HG03520 (cell line): ENCODE measurements around the gene RBX1.
"Not testable (repeated sequence)": the region's sequence is repeated elsewhere in the genome, so short reads cannot be mapped to it uniquely, and the experiment has no call there.

Experiments
- ATAC-seq: cut with Tn5 transposase; IDR thresholded peaks from one replicate; pipeline ENCODE4 v1.9.1; 2021; ENCODE audit warnings: mild to moderate bottlenecking, moderate library complexity; ENCODE audit not compliant: unreplicated experiment

The RBX1 gene

GRCh38 chr22:40950962-40951794 is at the start of gene RBX1:
Gene RBX1 (plus strand): TSS chr22:40951378. CDS start chr22:40951399, 21 bp downstream.
- peak; percentile 73 for ATAC-seq

- ATAC-seq, result no peak
Measured at GRCh38 chr22:40904101-40904500, 47.1 kb upstream of the RBX1 start.

GRCh38 chr22:40908895-40909294 is 42.3 kb upstream of the RBX1 start:
- no peak for ATAC-seq

- no peak for ATAC-seq
Measured at GRCh38 chr22:40911772-40912171, 39.4 kb upstream of the RBX1 start.

GRCh38 chr22:40912987-40913386 is 38.2 kb upstream of the RBX1 start:
- not testable (repeated sequence) for ATAC-seq

- ATAC-seq, result no peak
Measured at GRCh38 chr22:40919446-40919845, 31.7 kb upstream of the RBX1 start.

GRCh38 chr22:40920526-40920925 is 30.7 kb upstream of the RBX1 start:
- no peak for ATAC-seq

- no peak for ATAC-seq
Measured at GRCh38 chr22:40922484-40923303, 28.5 kb upstream of the RBX1 start.

- ATAC-seq, result no peak
Measured at GRCh38 chr22:40928657-40929056, 22.5 kb upstream of the RBX1 start.

GRCh38 chr22:40932396-40932795 is 18.8 kb upstream of the RBX1 start:
- ATAC-seq, result no peak

- ATAC-seq, result no peak
Measured at GRCh38 chr22:40939202-40939601, 12.0 kb upstream of the RBX1 start.

- ATAC-seq, result no peak
Measured at GRCh38 chr22:40951795-40952605, 822 bp downstream of the RBX1 start.

- ATAC-seq, result no peak
Measured at GRCh38 chr22:40953471-40953870, 2.3 kb downstream of the RBX1 start.

- no peak for ATAC-seq
Measured at GRCh38 chr22:40954113-40954512, 2.9 kb downstream of the RBX1 start.

GRCh38 chr22:40955571-40955970 is 4.4 kb downstream of the RBX1 start:
- ATAC-seq, result no peak

- ATAC-seq, result no peak
Measured at GRCh38 chr22:40957601-40958000, 6.4 kb downstream of the RBX1 start.

GRCh38 chr22:40958299-40958698 is 7.1 kb downstream of the RBX1 start:
- ATAC-seq, result no peak

- ATAC-seq, result no peak
Measured at GRCh38 chr22:40960145-40960544, 9.0 kb downstream of the RBX1 start.

- ATAC-seq, result no peak
Measured at GRCh38 chr22:40965936-40966725, 15.0 kb downstream of the RBX1 start.

GRCh38 chr22:40966726-40967085 is 15.5 kb downstream of the RBX1 start:
- ATAC-seq, result no peak
